Measurements from ENCODE around the gene IKZF3.

The IKZF3 gene

DNA sequence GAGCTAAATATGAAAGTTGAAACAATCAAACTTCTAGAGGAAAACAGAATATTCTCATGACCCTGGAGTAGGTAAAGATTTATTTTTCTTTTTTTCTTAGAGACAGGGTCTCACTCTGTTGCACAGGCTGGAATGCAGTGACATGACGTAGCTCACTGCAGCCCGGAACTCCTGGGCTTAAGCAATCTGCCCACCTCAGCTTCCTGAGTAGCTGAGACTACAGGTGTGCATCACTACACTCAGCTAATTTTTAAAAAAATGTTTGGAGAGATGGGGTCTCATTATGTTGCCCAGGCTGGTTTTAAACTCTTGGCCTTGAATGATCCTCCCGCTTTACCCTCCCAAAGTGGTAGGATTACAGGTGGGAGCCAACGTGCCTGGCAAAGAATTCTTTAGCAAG, 15.5 kb downstream of the IKZF3 start:
- no peak for DNase-seq
- H3K9me3 ChIP-seq (ENCODE audit: severe bottlenecking) = no peaks in the 10 kb centered on the region
- no peaks in the 10 kb centered on the region for H3K36me3 ChIP-seq
- no peak overlapping the region for H3K27ac ChIP-seq
- no peaks in the 10 kb centered on the region for H3K27me3 ChIP-seq (ENCODE audit: insufficient read depth, low read depth, severe bottlenecking)
- H3K4me3 ChIP-seq (ENCODE audit: low read depth, low read length) = no peak overlapping the region
- TF ChIP-seq, protein P1, sequence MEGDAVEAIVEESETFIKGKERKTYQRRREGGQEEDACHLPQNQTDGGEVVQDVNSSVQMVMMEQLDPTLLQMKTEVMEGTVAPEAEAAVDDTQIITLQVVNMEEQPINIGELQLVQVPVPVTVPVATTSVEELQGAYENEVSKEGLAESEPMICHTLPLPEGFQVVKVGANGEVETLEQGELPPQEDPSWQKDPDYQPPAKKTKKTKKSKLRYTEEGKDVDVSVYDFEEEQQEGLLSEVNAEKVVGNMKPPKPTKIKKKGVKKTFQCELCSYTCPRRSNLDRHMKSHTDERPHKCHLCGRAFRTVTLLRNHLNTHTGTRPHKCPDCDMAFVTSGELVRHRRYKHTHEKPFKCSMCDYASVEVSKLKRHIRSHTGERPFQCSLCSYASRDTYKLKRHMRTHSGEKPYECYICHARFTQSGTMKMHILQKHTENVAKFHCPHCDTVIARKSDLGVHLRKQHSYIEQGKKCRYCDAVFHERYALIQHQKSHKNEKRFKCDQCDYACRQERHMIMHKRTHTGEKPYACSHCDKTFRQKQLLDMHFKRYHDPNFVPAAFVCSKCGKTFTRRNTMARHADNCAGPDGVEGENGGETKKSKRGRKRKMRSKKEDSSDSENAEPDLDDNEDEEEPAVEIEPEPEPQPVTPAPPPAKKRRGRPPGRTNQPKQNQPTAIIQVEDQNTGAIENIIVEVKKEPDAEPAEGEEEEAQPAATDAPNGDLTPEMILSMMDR (IDR thresholded peaks at IDR 0.05; ENCODE audit: low read depth, low read length) = no peak

DNA sequence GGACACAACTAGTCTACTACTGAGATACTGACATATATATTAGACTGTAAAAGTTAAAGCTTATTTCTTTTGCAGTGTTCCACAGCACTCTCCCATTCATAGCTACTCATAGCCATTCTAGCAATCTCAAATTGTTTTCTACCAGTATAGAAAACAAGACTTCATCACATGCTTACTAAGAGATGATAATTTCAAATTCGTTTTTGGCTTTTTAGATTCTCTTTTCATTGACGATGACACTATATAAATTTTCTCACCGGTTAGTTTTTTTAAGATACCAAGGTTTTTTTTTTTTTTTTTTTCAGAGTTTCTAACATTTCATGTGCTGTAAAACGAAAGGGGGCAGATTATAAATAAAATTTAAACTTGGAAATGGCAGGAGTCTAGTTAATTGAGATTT, 17.9 kb downstream of the IKZF3 start:
- DNase-seq = no peak
- TF ChIP-seq, protein P1 (IDR thresholded peaks at IDR 0.05; ENCODE audit: low read depth, low read length) = no peak
- H3K27me3 ChIP-seq (ENCODE audit: insufficient read depth, low read depth, severe bottlenecking) = no peaks in the 10 kb centered on the region
- no peak overlapping the region for H3K27ac ChIP-seq
- no peaks in the 10 kb centered on the region for H3K9me3 ChIP-seq (ENCODE audit: severe bottlenecking)
- H3K4me3 ChIP-seq (ENCODE audit: low read depth, low read length) = no peak overlapping the region
- H3K36me3 ChIP-seq = no peaks in the 10 kb centered on the region

DNA sequence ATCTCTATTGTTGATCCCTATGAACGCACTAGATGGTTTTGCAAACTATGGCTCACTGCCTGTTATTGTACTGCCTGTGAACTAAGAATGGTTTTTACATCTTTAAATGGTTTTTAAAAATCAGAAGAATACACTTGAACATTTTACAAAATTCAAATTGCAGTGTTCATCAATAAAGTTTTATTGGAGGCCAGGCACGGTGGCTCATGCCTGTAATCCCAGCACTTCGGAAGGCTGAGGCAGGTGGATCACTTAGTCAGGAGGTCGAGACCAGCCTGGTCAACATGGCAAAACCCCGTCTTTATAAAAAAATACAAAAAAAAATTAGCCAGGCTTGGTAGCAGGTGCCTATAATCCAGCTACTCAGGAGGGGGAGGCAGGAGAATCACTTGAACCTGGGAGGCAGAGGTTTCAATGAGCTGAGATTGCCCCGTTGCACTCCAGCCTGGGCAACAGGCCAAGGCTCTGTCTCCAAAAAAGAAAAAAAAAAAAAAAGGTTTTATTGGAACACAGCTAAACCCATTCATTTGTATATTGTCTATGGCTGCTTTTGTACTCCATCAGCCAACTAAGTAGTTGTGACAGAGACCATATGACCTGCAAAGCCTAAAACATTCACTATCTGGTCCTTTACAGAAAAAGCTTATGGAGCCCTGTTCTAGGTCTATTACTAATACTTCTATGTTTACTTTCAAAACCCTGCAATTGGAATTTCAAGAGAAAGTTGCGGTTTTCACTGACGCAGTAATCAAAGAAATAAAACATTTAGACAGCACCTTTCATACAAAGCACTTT, 18.9 kb downstream of the IKZF3 start:
- TF ChIP-seq, protein P1 (IDR thresholded peaks at IDR 0.05; ENCODE audit: low read depth, low read length) = no peak
- H3K9me3 ChIP-seq (ENCODE audit: severe bottlenecking) = no peaks in the 10 kb centered on the region
- no peak overlapping the region for H3K27ac ChIP-seq
- no peaks in the 10 kb centered on the region for H3K36me3 ChIP-seq
- H3K4me3 ChIP-seq (ENCODE audit: low read depth, low read length) = no peak overlapping the region
- H3K27me3 ChIP-seq (ENCODE audit: insufficient read depth, low read depth, severe bottlenecking) = no peaks in the 10 kb centered on the region
- no peak for DNase-seq

DNA sequence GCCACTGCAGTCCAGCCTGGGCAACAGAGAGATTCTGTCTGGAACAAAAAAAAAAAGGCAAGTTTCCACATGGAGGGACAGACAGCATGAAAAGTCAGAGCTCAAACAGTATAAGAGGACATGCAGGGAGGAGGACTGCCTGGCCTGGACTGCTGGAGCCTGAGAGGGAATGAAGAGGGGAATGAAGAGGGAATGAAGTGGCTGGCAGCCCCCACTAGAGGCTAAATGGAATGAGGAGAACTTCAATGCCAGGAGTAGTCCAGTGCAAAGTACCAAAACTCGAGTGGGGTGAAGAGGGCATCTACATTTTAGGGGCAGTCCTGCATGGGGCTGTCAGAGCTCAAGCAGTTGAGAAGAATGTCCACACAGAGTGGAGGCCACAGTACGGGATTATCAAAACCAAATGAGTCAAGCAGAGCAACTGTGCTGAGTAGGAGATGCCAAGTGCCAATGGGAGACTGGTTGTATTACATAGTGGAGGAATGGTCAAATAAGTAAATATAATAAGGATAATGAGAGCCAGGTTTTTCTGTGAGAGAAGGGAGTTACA, 22.9 kb downstream of the IKZF3 start:
- Histone ChIP-seq H3K27ac (no peak overlapping the region), H3K4me3 (ENCODE audit: low read depth, low read length) (no peak overlapping the region), H3K9me3 (ENCODE audit: severe bottlenecking) (peaks cover 10% of the 10 kb centered on the region), H3K27me3 (ENCODE audit: insufficient read depth, low read depth, severe bottlenecking) (no peaks in the 10 kb centered on the region), H3K36me3 (no peaks in the 10 kb centered on the region)
- no peak for DNase-seq
- TF ChIP-seq, protein P1 (IDR thresholded peaks at IDR 0.05; ENCODE audit: low read depth, low read length) = no peak

DNA sequence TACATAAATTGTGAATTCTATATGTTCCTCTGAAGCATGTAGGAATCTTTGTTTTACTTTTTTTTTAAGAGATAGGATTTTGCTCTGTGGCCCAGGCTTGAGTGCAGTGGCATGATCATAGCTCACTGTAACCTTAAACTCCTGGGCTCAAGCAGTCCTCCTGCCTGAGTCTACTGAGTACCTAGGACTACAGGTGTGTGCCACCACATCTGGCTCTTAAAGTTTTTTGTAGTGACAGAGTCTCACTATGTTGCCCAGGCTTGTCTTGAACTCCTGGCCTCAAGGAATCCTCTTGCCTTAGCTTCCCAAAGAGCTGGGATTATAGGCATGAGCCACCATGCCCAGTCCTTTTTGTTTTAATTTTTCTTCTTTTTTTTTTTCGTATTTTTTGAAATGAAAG, 25.3 kb downstream of the IKZF3 start:
- no peaks in the 10 kb centered on the region for H3K36me3 ChIP-seq
- TF ChIP-seq, protein P1 (IDR thresholded peaks at IDR 0.05; ENCODE audit: low read depth, low read length) = no peak
- H3K27ac ChIP-seq = no peak overlapping the region
- DNase-seq = no peak
- no peaks in the 10 kb centered on the region for H3K27me3 ChIP-seq (ENCODE audit: insufficient read depth, low read depth, severe bottlenecking)
- no peak overlapping the region for H3K4me3 ChIP-seq (ENCODE audit: low read depth, low read length)
- peaks cover 16% of the 10 kb centered on the region for H3K9me3 ChIP-seq (ENCODE audit: severe bottlenecking)
